Activated CD8-positive, alpha-beta T cell treated with anti-CD3 and anti-CD28 coated beads, Interleukin-2, amount 10 ng/mL, durations not matched to agents 7 days and 5 days (primary cell): ENCODE results near the gene MAZ. TPM values are rescaled to one million over a fixed set of nuclear protein-coding genes. Genes with fewer than 3 reads are reported as not detected.

Experiments used
- ATAC-seq: fragments of 150-1000 bp; cut with Tn5 transposase; one replicate; pipeline ENCODE4 v1.10.0; 2021; ENCODE audit warnings: moderate library complexity
- CTCF ChIA-PET: fragments of 350-600 bp; sonication (Branson Sonifier 250); formaldehyde crosslinking; loops from one replicate; lab custom pipeline; 2021; ENCODE audit warnings: antibody characterized with exemption; lab: Charles Lee
- POLR2A ChIA-PET: fragments of 350-600 bp; sonication (Branson Sonifier 250); formaldehyde crosslinking; loops from one replicate; lab custom pipeline; 2021; ENCODE audit warnings: antibody characterized with exemption; lab: Charles Lee
- DNase-seq: peaks from one replicate; pipeline ENCODE4 v3.0.0-alpha.2; 2020
- H3K27ac Mint-ChIP-seq: one replicate; pipeline ENCODE4 v1.8.0; 2021; ENCODE audit warnings: mild to moderate bottlenecking, mixed read lengths
- H3K27me3 Mint-ChIP-seq: one replicate; pipeline ENCODE4 v1.8.0; 2021; ENCODE audit warnings: low read depth, mixed read lengths
- H3K36me3 Mint-ChIP-seq: one replicate; pipeline ENCODE4 v1.8.0; 2021; ENCODE audit warnings: low read depth, mixed read lengths
- H3K4me1 Mint-ChIP-seq: one replicate; pipeline ENCODE4 v1.8.0; 2021; ENCODE audit warnings: low read depth, mixed read lengths
- H3K4me3 Mint-ChIP-seq: one replicate; pipeline ENCODE4 v1.8.0; 2021; ENCODE audit warnings: mild to moderate bottlenecking, mixed read lengths
- H3K9me3 Mint-ChIP-seq: one replicate; pipeline ENCODE4 v1.8.0; 2022; ENCODE audit warnings: mixed read lengths; ENCODE audit not compliant: insufficient read depth
- total RNA-seq, 2 experiments: library from RNA; stranded (reverse); gene quantifications; one replicate each; pipeline ENCODE4 v1.2.3, GENCODE V29; 2021

MAZ gene
- total RNA-seq, 2 experiments from 2014 or later, result 455 to 494 TPM

DNA sequence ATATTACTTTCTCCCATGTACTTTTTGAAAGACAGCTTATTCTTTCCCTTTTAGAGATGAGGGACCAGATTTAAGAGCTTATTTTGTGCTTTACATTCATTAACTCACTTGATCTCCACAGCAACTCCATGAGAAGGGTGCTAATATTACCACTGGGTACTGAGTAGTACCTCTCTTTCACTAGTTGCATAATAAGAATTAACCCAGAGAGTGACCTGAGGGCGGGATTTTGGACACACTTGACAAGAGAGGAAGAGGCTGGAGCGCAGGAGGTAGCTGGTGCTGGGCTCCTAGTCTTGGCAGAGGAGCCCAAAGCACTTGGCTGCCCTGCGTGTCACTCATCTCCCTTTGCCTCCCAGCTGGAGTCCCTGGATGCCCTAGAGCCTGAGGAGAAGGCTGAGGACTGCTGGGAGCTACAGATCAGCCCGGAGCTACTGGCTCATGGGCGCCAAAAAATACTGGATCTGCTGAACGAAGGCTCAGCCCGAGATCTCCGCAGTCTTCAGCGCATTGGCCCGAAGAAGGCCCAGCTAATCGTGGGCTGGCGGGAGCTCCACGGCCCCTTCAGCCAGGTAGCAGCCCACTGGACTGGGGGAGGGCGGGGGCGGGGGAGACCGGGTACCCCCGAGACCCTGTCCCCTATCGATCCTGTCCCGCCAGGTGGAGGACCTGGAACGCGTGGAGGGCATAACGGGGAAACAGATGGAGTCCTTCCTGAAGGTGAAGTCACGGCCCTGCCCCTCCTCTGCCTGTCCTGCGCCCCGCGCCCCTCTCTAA is 1.7 kb upstream of the MAZ start:
- no peak for DNase-seq
- H3K4me3 Mint-ChIP-seq, result peak overlapping the region; percentile 89

DNA sequence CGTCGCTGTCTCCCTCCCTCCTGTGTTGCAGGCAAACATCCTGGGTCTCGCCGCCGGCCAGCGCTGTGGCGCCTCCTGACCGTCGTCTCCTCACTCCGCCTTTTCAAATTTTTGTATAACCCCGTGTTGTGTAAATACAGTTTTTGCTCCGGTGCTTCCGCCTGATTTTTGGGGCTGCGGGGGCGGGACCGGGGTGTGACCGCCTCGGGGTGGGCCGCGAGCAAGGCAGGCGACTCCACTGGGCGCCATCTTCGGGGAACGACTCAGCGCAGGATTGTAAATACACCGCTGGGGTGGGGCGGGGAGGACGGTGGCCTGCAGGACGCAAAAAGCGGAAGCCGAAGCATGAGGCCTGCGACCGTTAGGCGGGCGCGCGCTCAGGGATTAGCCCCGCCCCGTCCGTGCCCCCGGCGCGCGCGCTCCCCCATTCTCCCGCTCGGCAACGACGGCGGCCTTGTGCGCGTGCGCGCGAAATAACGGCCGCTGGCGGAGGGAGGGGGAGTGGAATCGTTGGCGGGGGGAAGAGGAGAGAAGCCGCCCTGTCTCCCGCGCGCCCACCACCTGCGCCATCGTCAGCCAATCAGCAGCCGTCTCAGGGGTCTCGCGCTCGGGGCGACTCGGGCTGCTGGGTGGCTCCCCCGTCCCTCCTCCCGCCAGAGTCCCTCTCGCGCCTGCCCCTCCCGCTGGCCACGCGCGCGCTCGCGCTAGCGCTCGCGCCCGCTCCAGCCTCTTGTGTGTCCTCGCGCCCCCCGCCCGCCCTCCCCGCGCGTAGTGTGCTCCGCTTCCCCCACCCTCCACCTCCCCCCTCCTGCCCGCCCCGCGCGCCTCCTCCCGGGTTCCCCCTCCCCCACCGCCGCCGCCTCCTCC is 864 bp upstream of the MAZ start:
- POLR2A ChIA-PET, result interaction anchor here (1.1 to 5.4 kb wide), 8 partner anchors 11 to 105 kb away, joined by 3 to 89 read pairs (median 6); partner anchors contain the start of genes KIF22 and PAGR1
- Mint-ChIP-seq H3K27ac (peak overlapping the region; percentile 93), H3K4me1 (peaks cover 48% of the 10 kb centered on the region), H3K4me3 (peak overlapping the region; percentile 89), H3K27me3 (no peaks in the 10 kb centered on the region), H3K36me3 (peaks cover 70% of the 10 kb centered on the region), H3K9me3 (no peaks in the 10 kb centered on the region)
- DNase-seq, result peak; percentile 99
- CTCF ChIA-PET, result interaction anchor here (0.8 to 3.1 kb wide), 6 partner anchors 10 to 105 kb away, joined by 3 to 36 read pairs (median 14); partner anchors contain the start of genes KIF22 and PAGR1
- ATAC-seq, result peak; percentile 72

More for the DNA sequence above, 1.7 kb upstream of the MAZ start:
- H3K27me3 Mint-ChIP-seq, result no peaks in the 10 kb centered on the region
- ChIA-PET CTCF (interaction anchor here (0.6 to 3.1 kb wide), 10 partner anchors 10 to 228 kb away, joined by 3 to 36 read pairs (median 8); partner anchors contain the start of genes KIF22 and PAGR1), POLR2A (interaction anchor here (0.6 to 5.4 kb wide), 8 partner anchors 12 to 128 kb away, joined by 3 to 89 read pairs (median 6); partner anchors contain the start of genes KIF22 and PAGR1)
- H3K9me3 Mint-ChIP-seq, result no peaks in the 10 kb centered on the region
- ATAC-seq, result no peak
- H3K4me1 Mint-ChIP-seq, result peaks cover 40% of the 10 kb centered on the region
- H3K27ac Mint-ChIP-seq, result peak overlapping the region; percentile 93
- H3K36me3 Mint-ChIP-seq, result peaks cover 63% of the 10 kb centered on the region

DNA sequence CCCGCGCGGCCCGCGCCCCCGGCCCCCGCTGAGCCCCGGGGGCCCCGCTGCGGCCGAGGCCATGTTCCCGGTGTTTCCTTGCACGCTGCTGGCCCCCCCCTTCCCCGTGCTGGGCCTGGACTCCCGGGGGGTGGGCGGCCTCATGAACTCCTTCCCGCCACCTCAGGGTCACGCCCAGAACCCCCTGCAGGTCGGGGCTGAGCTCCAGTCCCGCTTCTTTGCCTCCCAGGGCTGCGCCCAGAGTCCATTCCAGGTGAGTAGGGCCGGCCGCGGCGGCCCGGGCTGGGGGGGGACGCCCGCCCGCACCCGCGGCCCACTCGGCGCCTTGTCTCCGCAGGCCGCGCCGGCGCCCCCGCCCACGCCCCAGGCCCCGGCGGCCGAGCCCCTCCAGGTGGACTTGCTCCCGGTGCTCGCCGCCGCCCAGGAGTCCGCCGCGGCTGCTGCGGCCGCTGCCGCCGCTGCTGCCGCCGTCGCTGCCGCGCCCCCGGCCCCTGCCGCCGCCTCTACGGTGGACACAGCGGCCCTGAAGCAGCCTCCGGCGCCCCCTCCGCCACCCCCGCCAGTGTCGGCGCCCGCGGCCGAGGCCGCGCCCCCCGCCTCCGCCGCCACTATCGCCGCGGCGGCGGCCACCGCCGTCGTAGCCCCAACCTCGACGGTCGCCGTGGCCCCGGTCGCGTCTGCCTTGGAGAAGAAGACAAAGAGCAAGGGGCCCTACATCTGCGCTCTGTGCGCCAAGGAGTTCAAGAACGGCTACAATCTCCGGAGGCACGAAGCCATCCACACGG is 504 bp downstream of the MAZ start:
- ATAC-seq (no peak), DNase-seq (peak; percentile 74)
- Mint-ChIP-seq H3K36me3 (peaks cover 66% of the 10 kb centered on the region), H3K27ac (peak overlapping the region; percentile 98), H3K4me1 (peaks cover 60% of the 10 kb centered on the region), H3K27me3 (peaks cover 4% of the 10 kb centered on the region), H3K4me3 (peak overlapping the region; percentile 96), H3K9me3 (no peaks in the 10 kb centered on the region)
- POLR2A ChIA-PET, result interaction anchor here (0.6 to 4.8 kb wide), 15 partner anchors 8 to 141 kb away, joined by 3 to 57 read pairs (median 8); partner anchors contain the start of genes KIF22, MVP and PAGR1
- CTCF ChIA-PET, result interaction anchor here (0.8 to 4.4 kb wide), 14 partner anchors 10 to 225 kb away, joined by 3 to 70 read pairs (median 8); partner anchors contain the start of genes KIF22, MVP, PAGR1 and TLCD3B

DNA sequence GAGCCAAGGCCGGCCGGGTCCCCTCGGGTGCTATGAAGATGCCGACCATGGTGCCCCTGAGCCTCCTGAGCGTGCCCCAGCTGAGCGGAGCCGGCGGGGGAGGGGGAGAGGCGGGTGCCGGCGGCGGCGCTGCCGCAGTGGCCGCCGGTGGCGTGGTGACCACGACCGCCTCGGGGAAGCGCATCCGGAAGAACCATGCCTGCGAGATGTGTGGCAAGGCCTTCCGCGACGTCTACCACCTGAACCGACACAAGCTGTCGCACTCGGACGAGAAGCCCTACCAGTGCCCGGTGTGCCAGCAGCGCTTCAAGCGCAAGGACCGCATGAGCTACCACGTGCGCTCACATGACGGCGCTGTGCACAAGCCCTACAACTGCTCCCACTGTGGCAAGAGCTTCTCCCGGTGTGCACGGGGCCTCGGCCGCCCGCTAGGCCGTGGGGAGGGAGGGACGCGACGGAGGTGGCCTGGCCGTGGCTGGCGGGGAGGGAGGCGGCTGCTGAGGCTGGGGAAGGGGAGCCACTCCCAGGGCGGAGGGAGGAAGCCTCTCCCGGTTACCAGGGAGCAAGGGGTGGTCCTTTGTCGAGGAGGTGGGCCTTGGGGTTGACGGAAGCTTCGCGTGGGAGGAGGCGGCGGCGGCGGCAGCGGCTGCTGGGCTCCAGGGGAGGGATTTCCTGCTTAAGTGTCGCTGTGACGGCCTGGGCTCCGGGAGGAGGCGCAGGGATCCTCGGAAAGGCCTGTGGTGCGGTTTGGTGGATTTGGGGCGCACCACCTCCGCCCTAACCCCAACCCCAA is 1.3 kb downstream of the MAZ start:
- Mint-ChIP-seq H3K36me3 (peaks cover 61% of the 10 kb centered on the region), H3K9me3 (no peaks in the 10 kb centered on the region), H3K27ac (peak overlapping the region; percentile 98), H3K4me3 (peak overlapping the region; percentile 96), H3K27me3 (peaks cover 5% of the 10 kb centered on the region), H3K4me1 (peaks cover 64% of the 10 kb centered on the region)
- CTCF ChIA-PET, result interaction anchor here (0.7 to 4.4 kb wide), 20 partner anchors 9 to 224 kb away, joined by 3 to 70 read pairs (median 4); partner anchors contain the start of genes KIF22, MVP, PAGR1 and TAOK2
- DNase-seq, result peak; percentile 95
- ATAC-seq, result peak; percentile 37
- POLR2A ChIA-PET, result interaction anchor here (1.1 to 4.8 kb wide), 13 partner anchors 9 to 207 kb away, joined by 3 to 57 read pairs (median 9); partner anchors contain the start of genes CDIPT, KIF22, MVP and PAGR1

DNA sequence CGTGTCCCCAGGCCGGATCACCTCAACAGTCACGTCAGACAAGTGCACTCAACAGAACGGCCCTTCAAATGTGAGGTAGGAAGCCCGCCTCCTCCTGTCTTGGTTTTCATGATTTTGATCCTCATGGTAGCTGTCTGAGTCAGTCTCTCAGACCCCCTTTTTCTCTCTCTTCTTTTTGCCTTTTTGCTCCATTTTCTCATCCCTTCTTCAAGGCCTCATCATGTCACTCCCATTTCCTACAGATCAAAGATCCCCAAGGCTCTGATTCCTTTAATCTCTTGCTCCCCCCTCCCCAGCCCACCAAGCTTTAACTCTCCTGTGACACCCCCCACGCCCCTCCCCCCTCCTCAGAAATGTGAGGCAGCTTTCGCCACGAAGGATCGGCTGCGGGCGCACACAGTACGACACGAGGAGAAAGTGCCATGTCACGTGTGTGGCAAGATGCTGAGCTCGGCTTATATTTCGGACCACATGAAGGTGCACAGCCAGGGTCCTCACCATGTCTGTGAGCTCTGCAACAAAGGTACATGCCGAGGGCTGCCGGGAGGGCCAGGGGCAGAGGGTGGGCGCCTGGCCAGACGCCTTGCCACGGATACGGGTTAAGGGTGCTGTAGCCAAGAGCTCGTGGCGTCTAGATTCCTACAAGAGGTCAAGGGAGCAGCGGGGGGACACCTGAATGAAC is 2.0 kb downstream of the MAZ start:
- ChIA-PET CTCF (interaction anchor here (0.8 to 4.4 kb wide), 17 partner anchors 8 to 223 kb away, joined by 3 to 70 read pairs (median 5); partner anchors contain the start of genes KIF22, MVP, PAGR1 and TAOK2), POLR2A (interaction anchor here (0.9 to 4.8 kb wide), 13 partner anchors 8 to 208 kb away, joined by 3 to 57 read pairs (median 9); partner anchors contain the start of genes CDIPT, KIF22, MVP and PAGR1)
- peak; percentile 60 for DNase-seq
- Mint-ChIP-seq H3K36me3 (peaks cover 55% of the 10 kb centered on the region), H3K27me3 (peaks cover 8% of the 10 kb centered on the region), H3K4me1 (peaks cover 62% of the 10 kb centered on the region), H3K27ac (peak overlapping the region; percentile 98), H3K4me3 (peak overlapping the region; percentile 96), H3K9me3 (no peaks in the 10 kb centered on the region)
- ATAC-seq, result peak; percentile 12

DNA sequence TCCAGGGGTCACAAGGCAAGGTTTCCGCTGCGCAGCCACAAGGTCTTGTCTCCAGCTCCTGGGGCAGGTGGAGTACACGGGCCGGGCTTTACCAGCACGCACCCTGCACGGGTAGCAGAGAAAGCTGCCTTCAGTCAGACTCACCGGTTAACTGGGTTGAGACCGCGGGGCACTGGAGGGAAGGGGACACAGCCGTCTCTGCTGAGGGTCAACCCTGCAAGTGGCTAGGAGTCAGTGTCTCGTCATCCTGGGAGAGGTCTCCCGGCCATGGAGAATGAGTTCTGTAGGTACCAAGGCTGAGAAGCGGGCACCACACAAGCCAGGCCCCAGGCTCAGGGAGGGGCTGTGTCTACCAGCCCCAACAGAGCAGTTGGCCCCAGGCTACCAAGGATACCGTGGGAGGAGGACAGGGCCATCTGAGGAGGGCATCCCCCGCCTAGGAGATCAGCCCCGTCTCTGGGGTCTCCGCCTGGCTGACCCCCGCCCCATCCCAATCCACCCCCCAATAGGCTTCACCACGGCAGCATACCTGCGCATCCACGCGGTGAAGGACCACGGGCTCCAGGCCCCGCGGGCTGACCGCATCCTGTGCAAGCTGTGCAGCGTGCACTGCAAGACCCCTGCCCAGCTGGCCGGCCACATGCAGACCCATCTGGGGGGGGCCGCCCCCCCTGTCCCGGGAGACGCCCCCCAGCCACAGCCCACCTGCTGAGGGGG is 2.9 kb downstream of the MAZ start:
- H3K27ac Mint-ChIP-seq, result peak overlapping the region; percentile 98
- no peaks in the 10 kb centered on the region for H3K9me3 Mint-ChIP-seq
- H3K4me3 Mint-ChIP-seq, result peak overlapping the region; percentile 96
- POLR2A ChIA-PET, result interaction anchor here (0.6 to 4.8 kb wide), 8 partner anchors 7 to 114 kb away, joined by 3 to 57 read pairs (median 12); partner anchors contain the start of genes KIF22, MVP and PAGR1
- CTCF ChIA-PET, result interaction anchor here (0.8 to 4.4 kb wide), 9 partner anchors 8 to 222 kb away, joined by 3 to 70 read pairs (median 16); partner anchors contain the start of genes MVP, PAGR1 and TLCD3B
- peaks cover 58% of the 10 kb centered on the region for H3K4me1 Mint-ChIP-seq
- DNase-seq, result no peak
- peaks cover 8% of the 10 kb centered on the region for H3K27me3 Mint-ChIP-seq
- H3K36me3 Mint-ChIP-seq, result peaks cover 47% of the 10 kb centered on the region
- no peak for ATAC-seq

DNA sequence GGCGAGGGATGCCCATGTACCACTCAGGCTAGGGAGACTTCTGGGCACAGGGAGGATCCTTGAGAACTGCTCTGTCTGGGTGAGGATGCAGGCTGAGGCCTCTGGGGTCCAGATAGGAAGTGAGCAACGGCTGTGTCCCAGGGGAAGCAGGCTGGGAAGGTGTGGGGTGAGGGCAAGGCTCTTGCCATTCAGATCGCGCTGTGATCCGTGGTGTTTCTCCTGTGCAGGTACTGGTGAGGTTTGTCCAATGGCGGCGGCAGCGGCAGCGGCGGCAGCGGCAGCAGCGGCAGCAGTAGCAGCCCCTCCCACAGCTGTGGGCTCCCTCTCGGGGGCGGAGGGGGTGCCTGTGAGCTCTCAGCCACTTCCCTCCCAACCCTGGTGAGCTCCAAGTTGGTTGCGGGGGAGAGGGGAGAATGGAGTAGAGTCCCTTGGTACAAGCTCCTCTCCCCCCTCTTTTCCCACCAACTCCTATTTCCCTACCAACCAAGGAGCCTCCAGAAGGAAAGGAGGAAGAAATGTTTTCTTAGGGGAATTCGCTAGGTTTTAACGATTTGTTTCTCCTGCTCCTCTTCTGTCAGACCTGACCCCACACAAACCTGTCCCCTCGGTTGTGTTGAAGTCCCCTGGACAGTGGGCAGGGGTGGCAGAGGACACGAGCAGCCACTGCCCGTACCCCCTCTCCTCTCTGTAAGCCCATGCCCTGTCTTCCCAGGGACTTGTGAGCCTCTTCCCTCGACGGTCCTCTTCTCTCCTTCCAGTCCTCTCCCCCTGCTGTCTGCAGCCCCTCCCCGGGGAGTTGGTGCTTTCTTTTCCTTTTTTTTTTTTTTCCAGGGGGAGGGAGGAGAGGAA is 3.7 kb downstream of the MAZ start:
- no peaks in the 10 kb centered on the region for H3K9me3 Mint-ChIP-seq
- peaks cover 62% of the 10 kb centered on the region for H3K4me1 Mint-ChIP-seq
- peaks cover 41% of the 10 kb centered on the region for H3K36me3 Mint-ChIP-seq
- H3K27me3 Mint-ChIP-seq, result peaks cover 8% of the 10 kb centered on the region
- H3K4me3 Mint-ChIP-seq, result peak overlapping the region; percentile 90
- POLR2A ChIA-PET, result interaction anchor here (0.6 to 4.8 kb wide), 5 partner anchors 11 to 673 kb away, joined by 3 to 57 read pairs (median 3); partner anchors contain the start of genes KIF22 and MVP
- DNase-seq (peak; percentile 73), ATAC-seq (no peak)
- peak overlapping the region; percentile 77 for H3K27ac Mint-ChIP-seq
- CTCF ChIA-PET, result interaction anchor here (0.6 to 4.4 kb wide), 5 partner anchors 23 to 245 kb away, joined by 3 to 18 read pairs (median 3); no protein-coding TSS in a partner anchor

DNA sequence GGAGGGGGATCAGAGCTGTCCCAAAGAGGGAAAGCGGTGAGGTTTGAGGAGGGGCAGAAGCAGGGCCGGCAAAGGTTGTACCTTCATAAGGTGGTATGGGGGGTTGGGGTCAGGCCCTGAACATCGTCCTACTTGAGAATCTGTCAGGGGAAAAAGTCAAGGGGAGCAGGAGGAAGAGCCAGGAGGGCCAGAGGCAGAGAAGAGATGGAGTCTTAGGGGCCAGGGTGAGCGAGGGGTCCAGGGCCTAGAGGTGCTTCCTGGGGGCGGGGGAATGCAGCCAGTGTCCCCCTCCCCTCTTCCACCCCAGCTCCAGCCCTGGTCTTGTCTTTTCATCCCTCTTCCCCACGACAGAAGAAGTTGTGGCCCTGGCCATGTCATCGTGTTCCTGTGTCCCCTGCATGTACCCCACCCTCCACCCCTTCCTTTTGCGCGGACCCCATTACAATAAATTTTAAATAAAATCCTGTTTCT is 4.4 kb downstream of the MAZ start:
- peak overlapping the region; percentile 77 for H3K27ac Mint-ChIP-seq
- peaks cover 38% of the 10 kb centered on the region for H3K36me3 Mint-ChIP-seq
- POLR2A ChIA-PET, result interaction anchor here (1.2 to 2.0 kb wide), 2 partner anchors 16 to 20 kb away, joined by 4 to 5 read pairs; partner anchors contain the start of gene KIF22
- H3K27me3 Mint-ChIP-seq, result peaks cover 8% of the 10 kb centered on the region
- no peaks in the 10 kb centered on the region for H3K9me3 Mint-ChIP-seq
- CTCF ChIA-PET, result interaction anchor here (1.0 to 3.9 kb wide), 2 partner anchors 22 to 110 kb away, joined by 3 to 12 read pairs; no protein-coding TSS in a partner anchor
- no peak for ATAC-seq
- peak overlapping the region; percentile 90 for H3K4me3 Mint-ChIP-seq
- no peak for DNase-seq
- peaks cover 64% of the 10 kb centered on the region for H3K4me1 Mint-ChIP-seq
